Neural cell (in vitro differentiated cells): ENCODE data around the gene RGS1. TPM values are rescaled to one million over a fixed set of nuclear protein-coding genes. Genes with fewer than 3 reads are reported as not detected.

Source experiments
- H2AFZ ChIP-seq: fragments of 200-600, 300-800 bp; sonication (generic), shearing (Covaris generic); 2 replicates; pipeline ENCODE4 v1.6.0; 2014; ENCODE audit warnings: low read depth, mild to moderate bottlenecking, antibody characterized with exemption, low read length, moderate library complexity
- H3F3A ChIP-seq: fragments of 200-600 bp; shearing (Covaris generic); 2 replicates; pipeline ENCODE4 v1.6.1; 2016; ENCODE audit warnings: mild to moderate bottlenecking, moderate library complexity, mixed read lengths, antibody characterized with exemption, low read length; ENCODE audit not compliant: insufficient read depth, poor library complexity, severe bottlenecking
- H3K27ac ChIP-seq: fragments of 200-600, 300-800 bp; sonication (generic), shearing (Covaris generic); 2 replicates; pipeline ENCODE4 v1.5.1; 2014; ENCODE audit warnings: mild to moderate bottlenecking, low read length, moderate library complexity
- H3K27me3 ChIP-seq: fragments of 300-800, 200-600 bp; sonication (generic), shearing (Covaris generic); 2 replicates; pipeline ENCODE4 v1.6.0; 2014; ENCODE audit warnings: mild to moderate bottlenecking, low read depth, low read length, moderate library complexity; ENCODE audit not compliant: insufficient read depth
- H3K36me3 ChIP-seq: fragments of 300-800, 200-600 bp; sonication (generic), shearing (Covaris generic); 2 replicates; pipeline ENCODE4 v1.5.1; 2014; ENCODE audit warnings: mild to moderate bottlenecking, antibody characterized with exemption, low read length, moderate library complexity; ENCODE audit not compliant: insufficient read depth
- H3K4me2 ChIP-seq: fragments of 300-800, 200-600 bp; sonication (generic), shearing (Covaris generic); 2 replicates; pipeline ENCODE4 v1.6.0; 2014; ENCODE audit warnings: mild to moderate bottlenecking, low read length
- H3K4me3 ChIP-seq: fragments of 300-800, 200-600 bp; sonication (generic), shearing (Covaris generic); 2 replicates; pipeline ENCODE4 v1.5.1; 2014; ENCODE audit warnings: mild to moderate bottlenecking, low read length, moderate library complexity
- H3K79me2 ChIP-seq: fragments of 200-600 bp; shearing (Covaris generic); replicated peaks from 2 replicates; pipeline ENCODE4 v1.6.0; 2014; ENCODE audit warnings: mild to moderate bottlenecking, low read length, moderate library complexity; ENCODE audit not compliant: insufficient read depth
- H3K9ac ChIP-seq: fragments of 300-800, 200-600 bp; sonication (generic), shearing (Covaris generic); 2 replicates; pipeline ENCODE4 v1.6.1; 2016; ENCODE audit warnings: mild to moderate bottlenecking, low read length, mixed read lengths
- H3K9me2 ChIP-seq: fragments of 200-600 bp; shearing (Covaris generic); 2 replicates; pipeline ENCODE4 v1.6.1; 2016; ENCODE audit warnings: mild to moderate bottlenecking, low read length, mixed read lengths; ENCODE audit not compliant: insufficient read depth
- H3K9me3 ChIP-seq: fragments of 200-600, 300-800 bp; sonication (generic), shearing (Covaris generic); 2 replicates; pipeline ENCODE4 v1.6.1; 2016; ENCODE audit warnings: mild to moderate bottlenecking, mixed run types, low read length, moderate library complexity, mixed read lengths
- H4K20me1 ChIP-seq: fragments of 200-600 bp; shearing (Covaris generic); 2 replicates; pipeline ENCODE4 v1.6.1; 2016; ENCODE audit warnings: mild to moderate bottlenecking, mixed run types; ENCODE audit not compliant: insufficient read depth
- EP300 ChIP-seq: fragments of 450-650 bp; conservative IDR thresholded peaks from 2 replicates; pipeline ENCODE4 v1.6.1; 2014; ENCODE audit warnings: antibody characterized with exemption, mild to moderate bottlenecking, moderate library complexity; ENCODE audit not compliant: poor library complexity, severe bottlenecking
- EZH2 ChIP-seq: fragments of 200-600, 300-800 bp; shearing (Covaris generic), sonication (generic); IDR thresholded peaks from 2 replicates; pipeline ENCODE4 v1.6.1; 2014; ENCODE audit warnings: antibody characterized with exemption, low read length, borderline replicate concordance, mild to moderate bottlenecking; ENCODE audit not compliant: insufficient read depth, poor library complexity, severe bottlenecking
- MXI1 ChIP-seq: fragments of 450-650 bp; conservative IDR thresholded peaks from 2 replicates; pipeline ENCODE4 v1.6.1; 2014; ENCODE audit warnings: antibody characterized with exemption, mild to moderate bottlenecking; ENCODE audit not compliant: poor library complexity, severe bottlenecking
- POLR2AphosphoS5 ChIP-seq: IDR thresholded peaks from 2 replicates; pipeline ENCODE4 v1.6.1; 2012
- RAD21 ChIP-seq: fragments of 450-650 bp; conservative IDR thresholded peaks from 2 replicates; pipeline ENCODE4 v1.6.1; 2014; ENCODE audit warnings: antibody characterized with exemption, mild to moderate bottlenecking, moderate library complexity
- SMC3 ChIP-seq: fragments of 450-650 bp; conservative IDR thresholded peaks from 2 replicates; pipeline ENCODE4 v1.6.1; 2014; ENCODE audit warnings: antibody characterized with exemption, mild to moderate bottlenecking, moderate library complexity; ENCODE audit not compliant: poor library complexity
- TAF1 ChIP-seq: IDR thresholded peaks from 2 replicates; pipeline ENCODE4 v1.6.1; 2012; ENCODE audit warnings: low read depth
- polyA plus RNA-seq: library from polyadenylated mRNA; depleted of rRNA; stranded (reverse); fragments of >200 nt; gene quantifications from 2 replicates; pipeline ENCODE4 v1.2.3, GENCODE V29; 2014
- TF ChIP-seq, protein P1 (sequence below): IDR thresholded peaks from 2 replicates; pipeline ENCODE4 v1.6.1; 2012; ENCODE audit warnings: borderline replicate concordance
- TF ChIP-seq, protein P2 (sequence below): fragments of 450-650 bp; IDR thresholded peaks from 2 replicates; pipeline ENCODE4 v1.5.1; 2014; ENCODE audit warnings: antibody characterized with exemption, mild to moderate bottlenecking, moderate library complexity; ENCODE audit not compliant: poor library complexity, severe bottlenecking

Gene RGS1
- polyA plus RNA-seq, 1 donor from 2014 or later, result not detected

DNA sequence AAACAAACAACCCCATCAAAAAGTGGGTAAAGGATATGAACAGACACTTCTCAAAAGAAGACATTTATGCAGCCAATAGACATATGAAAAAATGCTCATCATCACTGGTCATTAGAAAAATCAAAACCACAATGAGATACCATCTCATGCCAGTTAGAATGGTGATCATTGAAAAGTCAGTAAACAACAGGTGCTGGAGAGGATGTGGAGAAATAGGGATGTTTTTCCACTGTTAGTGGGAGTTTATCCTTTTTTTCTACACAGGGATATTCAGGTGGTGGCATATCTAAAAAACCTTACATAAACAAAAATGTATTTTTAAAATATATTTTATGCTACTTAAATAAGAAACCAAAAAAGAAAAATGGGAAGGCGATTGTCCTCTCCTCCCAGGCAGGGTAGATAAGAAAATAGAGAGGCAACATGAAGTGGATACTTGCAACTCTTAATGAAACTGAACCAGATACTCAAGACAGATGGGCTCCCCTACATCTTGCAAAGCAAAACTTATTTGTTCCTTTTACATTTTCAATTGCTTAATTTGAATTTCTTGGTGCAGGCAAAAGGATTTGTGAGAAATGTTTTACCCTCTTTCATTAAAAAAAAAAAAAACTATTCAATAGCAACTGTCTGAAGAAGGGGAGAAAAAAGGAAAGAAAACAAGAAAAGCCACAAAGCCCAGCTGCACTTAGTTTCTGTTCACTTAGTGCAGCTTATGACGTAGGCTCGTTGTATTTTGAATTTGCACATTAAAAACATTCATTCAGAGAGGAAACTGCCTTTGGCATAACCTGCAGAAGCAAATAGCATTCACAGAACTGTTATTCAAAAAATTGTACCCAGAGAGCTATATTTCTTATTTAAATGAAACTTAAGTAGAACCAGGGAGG lies 36.9 kb upstream of the RGS1 start:
- no peaks in the 10 kb centered on the region for H4K20me1 ChIP-seq
- H3K4me3 ChIP-seq, result no peak overlapping the region
- H3K36me3 ChIP-seq, result no peaks in the 10 kb centered on the region
- H3K4me2 ChIP-seq, result no peak overlapping the region
- no peak overlapping the region for H2AFZ ChIP-seq
- no peak overlapping the region for H3K27ac ChIP-seq
- H3K79me2 ChIP-seq, result no peaks in the 10 kb centered on the region
- H3K27me3 ChIP-seq, result no peaks in the 10 kb centered on the region
- no peak for TF ChIP-seq EP300
- no peak for TF ChIP-seq EZH2
- TF ChIP-seq POLR2AphosphoS5, result no peak
- no peak for TF ChIP-seq RAD21
- TF ChIP-seq, protein P1, sequence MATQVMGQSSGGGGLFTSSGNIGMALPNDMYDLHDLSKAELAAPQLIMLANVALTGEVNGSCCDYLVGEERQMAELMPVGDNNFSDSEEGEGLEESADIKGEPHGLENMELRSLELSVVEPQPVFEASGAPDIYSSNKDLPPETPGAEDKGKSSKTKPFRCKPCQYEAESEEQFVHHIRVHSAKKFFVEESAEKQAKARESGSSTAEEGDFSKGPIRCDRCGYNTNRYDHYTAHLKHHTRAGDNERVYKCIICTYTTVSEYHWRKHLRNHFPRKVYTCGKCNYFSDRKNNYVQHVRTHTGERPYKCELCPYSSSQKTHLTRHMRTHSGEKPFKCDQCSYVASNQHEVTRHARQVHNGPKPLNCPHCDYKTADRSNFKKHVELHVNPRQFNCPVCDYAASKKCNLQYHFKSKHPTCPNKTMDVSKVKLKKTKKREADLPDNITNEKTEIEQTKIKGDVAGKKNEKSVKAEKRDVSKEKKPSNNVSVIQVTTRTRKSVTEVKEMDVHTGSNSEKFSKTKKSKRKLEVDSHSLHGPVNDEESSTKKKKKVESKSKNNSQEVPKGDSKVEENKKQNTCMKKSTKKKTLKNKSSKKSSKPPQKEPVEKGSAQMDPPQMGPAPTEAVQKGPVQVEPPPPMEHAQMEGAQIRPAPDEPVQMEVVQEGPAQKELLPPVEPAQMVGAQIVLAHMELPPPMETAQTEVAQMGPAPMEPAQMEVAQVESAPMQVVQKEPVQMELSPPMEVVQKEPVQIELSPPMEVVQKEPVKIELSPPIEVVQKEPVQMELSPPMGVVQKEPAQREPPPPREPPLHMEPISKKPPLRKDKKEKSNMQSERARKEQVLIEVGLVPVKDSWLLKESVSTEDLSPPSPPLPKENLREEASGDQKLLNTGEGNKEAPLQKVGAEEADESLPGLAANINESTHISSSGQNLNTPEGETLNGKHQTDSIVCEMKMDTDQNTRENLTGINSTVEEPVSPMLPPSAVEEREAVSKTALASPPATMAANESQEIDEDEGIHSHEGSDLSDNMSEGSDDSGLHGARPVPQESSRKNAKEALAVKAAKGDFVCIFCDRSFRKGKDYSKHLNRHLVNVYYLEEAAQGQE, result no peak
- TF ChIP-seq SMC3, result no peak
- TF ChIP-seq MXI1, result no peak
- no peak for TF ChIP-seq TAF1
- TF ChIP-seq, protein P2, sequence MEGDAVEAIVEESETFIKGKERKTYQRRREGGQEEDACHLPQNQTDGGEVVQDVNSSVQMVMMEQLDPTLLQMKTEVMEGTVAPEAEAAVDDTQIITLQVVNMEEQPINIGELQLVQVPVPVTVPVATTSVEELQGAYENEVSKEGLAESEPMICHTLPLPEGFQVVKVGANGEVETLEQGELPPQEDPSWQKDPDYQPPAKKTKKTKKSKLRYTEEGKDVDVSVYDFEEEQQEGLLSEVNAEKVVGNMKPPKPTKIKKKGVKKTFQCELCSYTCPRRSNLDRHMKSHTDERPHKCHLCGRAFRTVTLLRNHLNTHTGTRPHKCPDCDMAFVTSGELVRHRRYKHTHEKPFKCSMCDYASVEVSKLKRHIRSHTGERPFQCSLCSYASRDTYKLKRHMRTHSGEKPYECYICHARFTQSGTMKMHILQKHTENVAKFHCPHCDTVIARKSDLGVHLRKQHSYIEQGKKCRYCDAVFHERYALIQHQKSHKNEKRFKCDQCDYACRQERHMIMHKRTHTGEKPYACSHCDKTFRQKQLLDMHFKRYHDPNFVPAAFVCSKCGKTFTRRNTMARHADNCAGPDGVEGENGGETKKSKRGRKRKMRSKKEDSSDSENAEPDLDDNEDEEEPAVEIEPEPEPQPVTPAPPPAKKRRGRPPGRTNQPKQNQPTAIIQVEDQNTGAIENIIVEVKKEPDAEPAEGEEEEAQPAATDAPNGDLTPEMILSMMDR, result no peak
- no peaks in the 10 kb centered on the region for H3F3A ChIP-seq
- H3K9ac ChIP-seq, result no peak overlapping the region
- no peaks in the 10 kb centered on the region for H3K9me3 ChIP-seq
- no peaks in the 10 kb centered on the region for H3K9me2 ChIP-seq

- no peak overlapping the region for H3K4me3 ChIP-seq
- H3K9me3 ChIP-seq, result no peaks in the 10 kb centered on the region
- H3K36me3 ChIP-seq, result no peaks in the 10 kb centered on the region
- TF ChIP-seq TAF1 (no peak), POLR2AphosphoS5 (peak; percentile 97), MXI1 (peak; percentile 26), EZH2 (no peak), SMC3 (no peak), EP300 (peak; percentile 99), RAD21 (peak; percentile 44)
- TF ChIP-seq, protein P2, result peak; percentile 20
- TF ChIP-seq, protein P1, result peak; percentile 100
- H2AFZ ChIP-seq, result no peak overlapping the region
- no peaks in the 10 kb centered on the region for H3K79me2 ChIP-seq
- H3K9me2 ChIP-seq, result no peaks in the 10 kb centered on the region
- H3F3A ChIP-seq, result no peaks in the 10 kb centered on the region
- H3K27ac ChIP-seq, result peak overlapping the region; percentile 17
- no peaks in the 10 kb centered on the region for H4K20me1 ChIP-seq
- H3K27me3 ChIP-seq, result no peaks in the 10 kb centered on the region
- no peak overlapping the region for H3K9ac ChIP-seq
- peak overlapping the region; percentile 8 for H3K4me2 ChIP-seq
Measured at GRCh38 chr1:192539297-192540092, 36.1 kb upstream of the RGS1 start.
